NT2/D1 (cell line): Measurements from ENCODE around the gene KMT2E.

Experiments
- SUZ12 ChIP-seq: IDR thresholded peaks from 2 replicates; pipeline ENCODE4 v1.6.1; 2011; ENCODE audit not compliant: insufficient read length, insufficient read depth; ENCODE audit errors: extremely low read depth
- YY1 ChIP-seq: IDR thresholded peaks from 2 replicates; pipeline ENCODE4 v1.6.1; 2011; ENCODE audit not compliant: insufficient read length, insufficient read depth

- TF ChIP-seq SUZ12 (no peak), YY1 (no peak)
Measured at GRCh38 chr7:105035349-105035748, 21.3 kb downstream of the KMT2E start.
